ENCODE measurements around the gene CREBRF.

CREBRF gene

GRCh38 chr5:173161148-173161547, 105.0 kb downstream of the CREBRF start:
- DNase-seq = no peak

GRCh38 chr5:173163219-173163618, 107.1 kb downstream of the CREBRF start:
- no peak for DNase-seq

GRCh38 chr5:173165177-173166016, 109.2 kb downstream of the CREBRF start:
- DNase-seq = no peak

GRCh38 chr5:173172166-173172565, 116.0 kb downstream of the CREBRF start:
- DNase-seq = no peak

GRCh38 chr5:173175523-173175922, 119.4 kb downstream of the CREBRF start:
- DNase-seq = no peak

- DNase-seq = no peak
These were observed 122.3 kb downstream of the CREBRF start for GRCh38 chr5:173178369-173178910.

GRCh38 chr5:173180331-173180730, 124.2 kb downstream of the CREBRF start:
- DNase-seq = no peak

- DNase-seq = no peak
These were observed 131.0 kb downstream of the CREBRF start for GRCh38 chr5:173187054-173187743.

- DNase-seq = no peak
These were observed 132.1 kb downstream of the CREBRF start for GRCh38 chr5:173188280-173188679.

Measured in T1000 (cell line).